LNCAP (cell line): ENCODE data around the gene RTEL1.

ENCODE experiments used
- TF ChIP-seq, protein P1 (sequence below): fragments of 450-650 bp; IDR thresholded peaks from 2 replicates; pipeline ENCODE4 v1.5.1; 2017; ENCODE audit warnings: mild to moderate bottlenecking

Gene RTEL1

DNA sequence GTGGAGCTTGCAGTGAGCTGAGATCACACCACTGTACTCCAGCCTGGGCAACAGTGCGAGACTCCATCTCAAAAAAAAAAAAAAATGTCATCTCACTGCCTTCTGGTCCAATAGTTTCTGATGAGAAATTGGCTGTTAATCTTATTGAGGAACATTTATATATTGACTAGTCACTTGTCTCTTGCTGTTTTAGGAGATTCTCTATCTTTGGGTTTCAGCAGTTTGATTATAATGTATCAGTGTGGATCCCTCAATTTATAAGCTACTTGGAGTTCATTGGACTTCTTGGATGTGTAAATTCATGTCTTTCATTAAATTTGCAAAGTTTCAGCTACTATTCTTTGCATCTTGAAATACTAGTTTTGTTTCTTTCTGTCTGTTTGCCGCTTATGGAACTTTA, 60.9 kb downstream of the RTEL1 start:
- TF ChIP-seq, protein P1, sequence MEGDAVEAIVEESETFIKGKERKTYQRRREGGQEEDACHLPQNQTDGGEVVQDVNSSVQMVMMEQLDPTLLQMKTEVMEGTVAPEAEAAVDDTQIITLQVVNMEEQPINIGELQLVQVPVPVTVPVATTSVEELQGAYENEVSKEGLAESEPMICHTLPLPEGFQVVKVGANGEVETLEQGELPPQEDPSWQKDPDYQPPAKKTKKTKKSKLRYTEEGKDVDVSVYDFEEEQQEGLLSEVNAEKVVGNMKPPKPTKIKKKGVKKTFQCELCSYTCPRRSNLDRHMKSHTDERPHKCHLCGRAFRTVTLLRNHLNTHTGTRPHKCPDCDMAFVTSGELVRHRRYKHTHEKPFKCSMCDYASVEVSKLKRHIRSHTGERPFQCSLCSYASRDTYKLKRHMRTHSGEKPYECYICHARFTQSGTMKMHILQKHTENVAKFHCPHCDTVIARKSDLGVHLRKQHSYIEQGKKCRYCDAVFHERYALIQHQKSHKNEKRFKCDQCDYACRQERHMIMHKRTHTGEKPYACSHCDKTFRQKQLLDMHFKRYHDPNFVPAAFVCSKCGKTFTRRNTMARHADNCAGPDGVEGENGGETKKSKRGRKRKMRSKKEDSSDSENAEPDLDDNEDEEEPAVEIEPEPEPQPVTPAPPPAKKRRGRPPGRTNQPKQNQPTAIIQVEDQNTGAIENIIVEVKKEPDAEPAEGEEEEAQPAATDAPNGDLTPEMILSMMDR, result no peak

DNA sequence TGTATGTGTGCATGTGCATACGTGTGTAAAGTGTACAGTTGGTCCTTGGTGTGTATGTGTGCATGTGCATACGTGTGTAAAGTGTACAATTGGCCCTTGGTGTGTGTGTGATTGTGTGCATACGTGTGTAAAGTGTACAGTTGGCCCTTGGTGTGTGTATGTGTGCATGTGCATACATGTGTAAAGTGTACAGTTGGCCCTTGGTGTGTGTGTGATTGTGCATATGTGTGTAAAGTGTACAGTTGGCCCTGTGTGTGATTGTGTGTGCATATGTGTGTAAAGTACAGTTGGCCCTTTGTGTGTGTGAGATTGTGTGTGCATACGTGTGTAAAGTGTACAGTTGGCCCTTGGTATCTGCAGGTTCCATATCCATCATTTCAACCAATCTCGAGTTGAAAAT, 73.3 kb downstream of the RTEL1 start:
- TF ChIP-seq, protein P1, result no peak

DNA sequence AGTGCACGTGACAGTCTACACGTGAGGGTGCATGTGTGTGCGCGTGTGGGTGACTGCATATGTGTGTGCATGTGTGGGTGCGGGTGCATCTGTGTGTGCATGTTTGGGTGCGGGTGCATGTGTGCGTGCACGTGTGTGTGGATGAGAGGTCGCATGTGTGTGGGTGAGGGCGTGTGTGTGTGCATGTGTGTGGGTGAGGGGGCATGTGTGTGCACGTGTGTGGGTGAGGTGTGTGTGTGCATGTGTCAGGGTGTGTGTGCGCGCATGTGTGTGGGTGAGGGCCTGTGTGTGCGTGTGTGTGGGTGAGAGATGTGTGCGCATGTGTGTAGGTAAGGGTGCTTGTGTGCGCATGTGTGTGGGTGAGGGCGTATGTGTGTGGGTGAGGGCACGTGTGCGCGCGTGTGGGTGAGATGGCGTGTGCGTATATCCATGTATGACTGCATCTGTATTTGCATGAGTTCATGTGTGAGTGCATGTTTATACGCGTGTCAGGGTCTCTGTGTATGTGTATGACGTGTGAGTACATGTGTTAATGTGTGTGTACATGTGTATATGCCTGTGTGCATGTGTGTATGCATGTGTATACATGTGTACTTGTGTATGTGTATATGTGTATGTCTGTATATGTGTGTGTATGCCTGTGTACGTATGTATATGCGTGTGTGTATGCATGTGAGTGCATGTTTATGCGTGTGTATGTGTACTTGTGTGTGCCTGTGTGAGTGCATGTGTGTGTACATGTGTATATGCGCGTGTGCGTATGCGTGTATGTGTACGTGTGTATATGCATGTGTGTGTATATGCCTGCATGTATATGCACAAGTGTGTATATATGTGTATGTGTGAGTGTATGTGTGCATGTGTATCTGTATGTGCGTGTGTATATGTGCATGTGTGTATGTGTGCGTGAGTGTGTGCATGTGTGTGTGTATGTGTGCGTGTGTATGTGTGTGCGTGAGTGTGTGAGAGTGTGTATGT, 74.3 kb downstream of the RTEL1 start:
- TF ChIP-seq, protein P1, result no peak

DNA sequence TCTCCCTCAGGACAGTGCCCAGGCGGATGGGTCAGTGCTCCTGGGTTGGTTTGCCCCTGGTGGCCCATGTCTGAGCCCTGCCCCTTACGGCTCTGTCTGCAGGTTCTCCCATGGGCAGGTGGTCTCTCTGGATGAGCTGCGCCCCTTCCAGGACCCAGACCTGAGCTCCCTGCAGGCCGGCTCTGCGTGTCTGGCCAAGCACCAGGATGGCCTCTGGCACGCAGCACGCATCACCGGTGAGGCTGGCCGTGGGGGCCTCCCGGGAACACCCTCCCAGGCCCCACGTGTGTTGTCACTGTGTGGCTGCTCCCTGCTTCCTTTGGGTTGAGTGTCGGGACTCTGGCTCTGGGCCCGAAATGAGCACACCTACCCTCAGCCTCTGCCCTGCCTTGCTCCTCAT, 75.0 kb downstream of the RTEL1 start:
- TF ChIP-seq, protein P1, result no peak

DNA sequence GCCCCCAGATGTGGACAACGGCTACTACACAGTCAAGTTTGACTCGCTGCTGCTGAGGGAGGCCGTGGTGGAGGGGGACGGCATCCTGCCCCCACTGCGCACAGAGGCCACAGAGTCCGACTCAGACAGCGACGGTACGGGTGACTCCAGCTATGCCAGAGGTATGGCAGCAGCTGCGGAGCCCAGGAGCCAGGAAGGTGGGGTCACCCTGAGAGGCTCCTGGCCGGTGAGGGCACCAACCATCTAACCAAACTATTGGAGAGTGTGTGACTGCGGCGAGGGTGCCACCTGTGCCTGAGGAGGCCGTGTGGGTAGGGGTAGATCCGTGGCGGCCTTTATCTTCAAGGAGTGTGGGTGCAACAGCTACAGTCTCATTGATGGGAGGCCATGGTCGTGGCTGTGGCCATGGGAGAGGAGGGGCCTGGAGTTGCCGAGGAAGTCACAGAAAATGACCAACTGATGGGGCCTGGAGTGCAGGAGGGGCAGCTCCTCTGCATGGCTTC, 75.5 kb downstream of the RTEL1 start:
- TF ChIP-seq, protein P1, result no peak

DNA sequence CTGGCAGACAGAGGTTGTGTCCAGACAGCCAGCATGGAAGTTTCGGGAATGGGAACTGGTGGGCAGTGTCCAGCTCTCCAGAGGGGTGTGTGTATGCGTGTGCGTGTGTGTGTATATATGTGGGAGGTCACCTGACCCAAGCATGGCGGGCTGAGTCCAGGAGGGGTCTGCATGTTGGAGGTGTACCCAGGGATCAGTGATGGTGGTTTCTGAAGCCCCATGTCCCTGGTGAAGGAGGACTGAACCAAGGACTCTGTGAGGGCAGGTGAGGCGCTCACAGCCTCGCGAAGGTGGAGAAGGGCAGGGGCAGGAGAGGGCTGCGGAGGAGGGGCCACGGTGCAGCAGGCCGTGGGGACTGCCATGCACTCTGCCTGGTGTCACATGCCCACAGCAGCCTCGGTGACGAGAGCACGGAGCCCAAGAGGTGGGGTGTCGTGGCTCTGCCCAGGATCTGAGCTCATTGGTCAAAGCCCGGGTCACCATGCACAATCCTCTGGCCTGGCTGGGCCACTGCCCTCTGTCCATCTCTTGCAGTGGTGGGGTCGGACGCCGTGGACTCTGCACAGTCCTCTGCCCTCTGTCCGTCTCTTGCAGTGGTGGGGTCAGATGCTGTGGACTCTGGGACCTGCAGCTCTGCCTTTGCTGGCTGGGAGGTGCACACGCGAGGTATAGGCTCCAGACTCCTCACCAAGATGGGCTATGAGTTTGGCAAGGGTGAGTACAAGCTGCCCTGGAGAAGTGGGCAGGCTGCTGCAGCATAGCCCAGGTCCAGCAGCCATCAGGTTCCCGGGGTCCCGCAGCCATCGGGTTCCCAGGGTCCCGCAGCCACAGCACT, 76.2 kb downstream of the RTEL1 start:
- TF ChIP-seq, protein P1, result no peak
